HG02840 (cell line): ENCODE results near the gene HAPLN3.
A peak's percentile ranks its signal among the peaks of the same experiment; 100 is the strongest.
"Not testable (repeated sequence)": the region's sequence is repeated elsewhere in the genome, so short reads cannot be mapped to it uniquely, and the experiment has no call there.

Experiments used
- ATAC-seq: cut with Tn5 transposase; IDR thresholded peaks from one replicate; pipeline ENCODE4 v1.9.1; 2021; ENCODE audit warnings: mild to moderate bottlenecking, moderate library complexity, moderate number of reproducible peaks; ENCODE audit not compliant: unreplicated experiment, low FRiP score

The HAPLN3 gene

GRCh38 chr15:88894819-88895767, at the start of gene HAPLN3:
Gene HAPLN3 (minus strand): TSS chr15:88895544. CDS start chr15:88887298, 8,246 bp downstream.
- no peak for ATAC-seq

GRCh38 chr15:88940110-88940675, 44.8 kb upstream of the HAPLN3 start:
- ATAC-seq = no peak

- no peak for ATAC-seq
Observed at GRCh38 chr15:88939486-88939806, 44.1 kb upstream of the HAPLN3 start.

- ATAC-seq = no peak
Observed at GRCh38 chr15:88938802-88939485, 43.6 kb upstream of the HAPLN3 start.

GRCh38 chr15:88934449-88934848, 39.1 kb upstream of the HAPLN3 start:
- not testable (repeated sequence) for ATAC-seq

- no peak for ATAC-seq
Observed at GRCh38 chr15:88932875-88933330, 37.6 kb upstream of the HAPLN3 start.

- ATAC-seq = no peak
Observed at GRCh38 chr15:88932271-88932874, 37.0 kb upstream of the HAPLN3 start.

GRCh38 chr15:88930579-88930978, 35.2 kb upstream of the HAPLN3 start:
- no peak for ATAC-seq

- ATAC-seq = not testable (repeated sequence)
Observed at GRCh38 chr15:88929358-88930098, 34.2 kb upstream of the HAPLN3 start.

- ATAC-seq = not testable (repeated sequence)
Observed at GRCh38 chr15:88928192-88928591, 32.8 kb upstream of the HAPLN3 start.

- ATAC-seq = not testable (repeated sequence)
Observed at GRCh38 chr15:88925648-88926047, 30.3 kb upstream of the HAPLN3 start.

GRCh38 chr15:88920892-88921435, 25.6 kb upstream of the HAPLN3 start:
- ATAC-seq = not testable (repeated sequence)

GRCh38 chr15:88920186-88920891, 25.0 kb upstream of the HAPLN3 start:
- ATAC-seq = no peak

- ATAC-seq = no peak
Observed at GRCh38 chr15:88918738-88919137, 23.4 kb upstream of the HAPLN3 start.

- no peak for ATAC-seq
Observed at GRCh38 chr15:88917760-88918159, 22.4 kb upstream of the HAPLN3 start.

GRCh38 chr15:88915354-88915753, 20.0 kb upstream of the HAPLN3 start:
- no peak for ATAC-seq

GRCh38 chr15:88913850-88914169, 18.5 kb upstream of the HAPLN3 start:
- no peak for ATAC-seq

GRCh38 chr15:88913017-88913849, 17.9 kb upstream of the HAPLN3 start, which contains the start of gene MFGE8:
Gene MFGE8 (minus strand): TSS chr15:88913379. CDS start chr15:88913319, 60 bp downstream.
- ATAC-seq = peak; percentile 83
